HepG2 (cell line): ENCODE measurements around the gene FNDC10. TPM values are rescaled to one million over a fixed set of nuclear protein-coding genes. Genes with fewer than 3 reads are reported as not detected.

ENCODE experiments used
- ATAC-seq: fragments of 200-7000 bp; cut with Tn5 transposase; 3 replicates; pipeline ENCODE4 v1.9.1; 2020; ENCODE audit warnings: mild to moderate bottlenecking, moderate library complexity
- BruUV-seq: library from RNA; stranded (reverse); fragments of 400-500 nt; replicated peaks from 2 replicates; lab custom pipeline; 2021; lab: Mats Ljungman, UMichigan
- CTCF ChIA-PET: fragments of 300-600 bp; formaldehyde crosslinking; extraction: SDS; loops from one replicate; lab custom pipeline; 2021; ENCODE audit warnings: low total read pairs, inconsistent platforms, low intra/inter-chr PET ratio; lab: Yijun Ruan, JAX
- POLR2A ChIA-PET: fragments of 350-600 bp; sonication (Branson Sonifier 250); formaldehyde crosslinking; loops from one replicate; lab custom pipeline; 2020; ENCODE audit warnings: antibody characterized with exemption, inconsistent platforms; lab: Yijun Ruan, JAX
- DNase-seq: peaks from one replicate; pipeline ENCODE4 v3.0.0-alpha.2; 2015; ENCODE audit warnings: low spot score
- FAIRE-seq: peaks from 3 replicates; lab custom pipeline; 2011; peaks lifted over from hg19 to GRCh38; lab: Jason Lieb, UNC
- H2AFZ ChIP-seq: one replicate; pipeline ENCODE4 v1.6.1; 2011; ENCODE audit warnings: low read length, inconsistent platforms
- H3K27ac ChIP-seq: fragments of 300-600 bp; 3 replicates; pipeline ENCODE4 v1.8.0; 2011; ENCODE audit warnings: mixed run types, mild to moderate bottlenecking, mixed read lengths, low read length, inconsistent platforms; ENCODE audit not compliant: insufficient read depth; ENCODE audit errors: extremely low read length
- H3K27me3 ChIP-seq, 2 experiments: fragments of 200-600 bp in 1 of 2; 2 replicates in 1 of 2; 3 replicates in 1 of 2; pipeline versions ENCODE4 v1.6.0 to v1.8.0; 2011; ENCODE audit warnings: low read length in 2 of 2, mild to moderate bottlenecking in 2 of 2, moderate library complexity in 2 of 2, inconsistent platforms in 1 of 2; ENCODE audit not compliant: insufficient read depth in 2 of 2, control insufficient read depth in 1 of 2
- H3K36me3 ChIP-seq, 2 experiments: fragments of 200-600 bp in 1 of 2; replicated peaks in 1 of 2; 2 replicates in 1 of 2; 3 replicates in 1 of 2; pipeline versions ENCODE4 v1.5.1 to v1.8.0; 2011; ENCODE audit warnings: low read length in 2 of 2, inconsistent platforms in 1 of 2; ENCODE audit not compliant: insufficient read depth in 2 of 2, control insufficient read depth in 1 of 2
- H3K4me1 ChIP-seq: 2 replicates; pipeline ENCODE4 v1.5.1; 2012; ENCODE audit warnings: low read length, inconsistent platforms; ENCODE audit not compliant: insufficient read depth
- H3K4me2 ChIP-seq: 2 replicates; pipeline ENCODE4 v1.6.0; 2011; ENCODE audit warnings: low read depth, low read length, inconsistent platforms
- H3K4me3 ChIP-seq, 3 experiments: fragments of 200-600 bp in 1 of 3; sonication (generic), shearing (Covaris generic) in 1 of 3; replicated peaks in 1 of 3; 2 replicates each; pipeline ENCODE4 v1.5.1; 2011 to 2016; ENCODE audit warnings: low read length in 3 of 3, inconsistent platforms in 2 of 3, low read depth in 2 of 3, mild to moderate bottlenecking in 2 of 3, control low read depth in 1 of 3, mixed read lengths in 1 of 3; ENCODE audit not compliant: insufficient read depth in 1 of 3
- H3K79me2 ChIP-seq: one replicate; pipeline ENCODE4 v1.6.1; 2011; ENCODE audit warnings: low read length, inconsistent platforms; ENCODE audit not compliant: insufficient read depth
- H3K9ac ChIP-seq: 2 replicates; pipeline ENCODE4 v1.6.0; 2011; ENCODE audit warnings: mild to moderate bottlenecking, low read depth, low read length, inconsistent platforms; ENCODE audit not compliant: insufficient read depth
- H3K9me3 ChIP-seq: 2 replicates; pipeline ENCODE4 v1.5.1; 2012; ENCODE audit warnings: mild to moderate bottlenecking, low read length
- H4K20me1 ChIP-seq: 2 replicates; pipeline ENCODE4 v1.6.0; 2011; ENCODE audit warnings: inconsistent platforms, mild to moderate bottlenecking, low read length, moderate library complexity; ENCODE audit not compliant: insufficient read depth
- FLYWCH1 ChIP-seq: sonication (generic); formaldehyde crosslinking; IDR thresholded peaks from 2 replicates; pipeline ENCODE4 v1.8.1; 2023; ENCODE audit warnings: mild to moderate bottlenecking, missing genetic modification reagents
- GATAD2A ChIP-seq: IDR thresholded peaks from 2 replicates; pipeline ENCODE4 v1.6.1; 2016
- GZF1 ChIP-seq: sonication (generic); formaldehyde crosslinking; IDR thresholded peaks from 2 replicates; pipeline ENCODE4 v1.5.1; 2020; ENCODE audit warnings: mild to moderate bottlenecking, missing genetic modification reagents
- LCORL ChIP-seq, 2 experiments: fragments of 450-650 bp in 1 of 2; sonication (generic) in 1 of 2; formaldehyde crosslinking in 1 of 2; IDR thresholded peaks; 2 replicates each; pipeline versions ENCODE4 v1.5.0 to v1.6.1; 2017 to 2020; ENCODE audit warnings: antibody characterized with exemption in 1 of 2, missing genetic modification reagents in 1 of 2
- NFYB ChIP-seq: sonication (generic); formaldehyde crosslinking; IDR thresholded peaks from 2 replicates; pipeline ENCODE4 v1.4.0; 2020; ENCODE audit warnings: missing genetic modification reagents
- PHF20 ChIP-seq: sonication (generic); formaldehyde crosslinking; IDR thresholded peaks from 2 replicates; pipeline ENCODE4 v1.5.0; 2020; ENCODE audit warnings: mild to moderate bottlenecking, missing genetic modification reagents
- RBM39 ChIP-seq: fragments of 200-400 bp; formaldehyde crosslinking; IDR thresholded peaks from one replicate; pipeline ENCODE4 v1.6.1; 2018; ENCODE audit warnings: antibody characterized with exemption, mild to moderate bottlenecking, low read depth, low read length; ENCODE audit not compliant: poor library complexity, severe bottlenecking
- TFDP1 ChIP-seq: IDR thresholded peaks from 2 replicates; pipeline ENCODE4 v1.6.1; 2016; ENCODE audit warnings: missing compliant biosample characterization, missing genetic modification reagents, borderline replicate concordance
- ZNF329 ChIP-seq: sonication (generic); formaldehyde crosslinking; IDR thresholded peaks from 2 replicates; pipeline ENCODE4 v1.9.0; 2021; ENCODE audit warnings: low read depth, mild to moderate bottlenecking, missing genetic modification reagents
- ZNF441 ChIP-seq: sonication (generic); formaldehyde crosslinking; IDR thresholded peaks from 2 replicates; pipeline ENCODE4 v1.7.0; 2021; ENCODE audit warnings: missing genetic modification reagents, borderline replicate concordance
- ZNF446 ChIP-seq: sonication (generic); formaldehyde crosslinking; IDR thresholded peaks from 2 replicates; pipeline ENCODE4 v1.5.0; 2020; ENCODE audit warnings: mild to moderate bottlenecking, missing genetic modification reagents
- ZNF572 ChIP-seq: sonication (generic); formaldehyde crosslinking; IDR thresholded peaks from 2 replicates; pipeline ENCODE4 v1.5.1; 2020; ENCODE audit warnings: mild to moderate bottlenecking, missing genetic modification reagents
- WGBS: methylation state at CpG from one replicate; pipeline ENCODE4 v1.1.6; 2017; ENCODE audit warnings: low lambda C conversion rate; 5-methylcytosine and 5-hydroxymethylcytosine counted together
- in situ Hi-C: cut with HindIII; loops from 2 replicates; pipeline ENCODE4 v1.10.0; 2017; ENCODE audit warnings: low pct_unique_long_range_greater_than_20kb; ENCODE audit not compliant: extremely low pct_ligation_motif_present
- intact Hi-C: fragments of 100-400 bp; cut with micrococcal nuclease; formaldehyde crosslinking; loops from one replicate; pipeline ENCODE4 v1.10.0; 2022; ENCODE audit not compliant: unreplicated experiment
- polyA plus RNA-seq, 8 experiments: library from polyadenylated mRNA; depleted of rRNA in 3 of 8; stranded (reverse) in 7 of 8; unstranded in 1 of 8; fragments of >200 nt; fragmentation: Illumina TruSeq in 4 of 8; extraction: Trizol in 4 of 8; gene quantifications; 2 replicates each; pipeline versions ENCODE4 v1.2.1 to v1.2.3, GENCODE V29; 2011 to 2016; ENCODE audit warnings: low read depth in 4 of 8, missing spikeins in 1 of 8, mixed read lengths in 1 of 8; ENCODE audit not compliant: insufficient read depth in 1 of 8
- total RNA-seq, 5 experiments: library from RNA; depleted of rRNA; stranded (reverse); fragments of >200 nt; fragmentation: Illumina TruSeq; extraction: Trizol; gene quantifications; 2 replicates each; pipeline ENCODE4 v1.2.3, GENCODE V29; 2016; ENCODE audit warnings: low read depth in 1 of 5

Gene FNDC10
- total and polyA plus RNA-seq, 2 of the 13 experiments (the other 11 are each of a cell fraction or from before 2014, with no cell fraction given), result 2.2 to 2.5 TPM

DNA sequence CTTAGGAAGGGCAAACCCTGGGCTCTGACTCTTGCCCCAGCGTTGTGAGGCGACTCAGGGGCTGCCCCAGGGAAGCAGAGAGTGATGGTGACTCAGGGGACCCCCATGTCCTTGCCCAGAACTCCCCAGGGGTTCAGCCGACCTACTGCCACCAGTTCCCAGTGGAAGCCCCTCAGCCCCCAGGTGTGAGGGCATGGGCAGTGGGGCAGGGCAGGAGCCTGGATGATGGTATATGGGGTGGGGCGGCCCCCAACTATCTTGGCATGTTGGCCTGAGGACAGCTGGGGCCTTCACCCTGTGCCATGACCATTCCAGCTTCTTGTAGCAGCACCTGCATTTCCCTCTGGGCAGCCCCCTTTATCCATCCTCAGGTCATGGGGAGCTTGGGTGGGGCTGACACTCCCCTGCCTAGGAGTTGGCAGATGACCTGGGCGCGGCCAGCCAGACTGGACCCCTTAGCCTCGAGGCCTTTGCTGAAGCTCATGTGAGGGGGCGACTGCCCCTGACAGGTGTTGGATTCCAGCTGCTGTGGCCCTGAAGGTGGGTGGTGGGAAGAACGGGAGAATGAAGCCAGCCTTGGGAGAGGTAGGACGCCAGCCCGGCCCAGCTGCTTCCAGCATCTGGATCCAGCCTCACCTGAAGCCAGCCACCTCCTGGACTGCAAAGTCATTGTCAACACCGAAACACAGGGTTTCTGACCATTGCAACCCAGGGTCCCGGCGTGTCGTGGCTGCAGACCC is 1.8 kb upstream of the FNDC10 start:
- Histone ChIP-seq H3K4me2 (peak overlapping the region; percentile 76; the same call in 1 of the 2 replicates), H3K4me3 (peak overlapping the region in 2 of 3 experiments; percentile 21 to 70; a peak in 1 of 6 replicates), H2AFZ (no peak overlapping the region), H3K9me3 (no peaks in the 10 kb centered on the region), H3K27ac (no peak overlapping the region), H3K79me2 (no peaks in the 10 kb centered on the region), H4K20me1 (no peaks in the 10 kb centered on the region), H3K4me1 (peaks cover 52% of the 10 kb centered on the region), H3K27me3 (peaks cover 6 to 13% of the 10 kb centered on the region in 2 experiments), H3K9ac (no peak overlapping the region), H3K36me3 (no peaks in the 10 kb centered on the region)
- POLR2A ChIA-PET, result interaction anchor here (1.1 kb wide), 1 partner anchor 12 kb away, joined by 3 read pairs; no protein-coding TSS in a partner anchor
- intact Hi-C loops (no loop called here), in situ Hi-C loops (no loop called here)
- TF ChIP-seq LCORL (IDR thresholded peaks at IDR 0.05), result no peak
- no peak for TF ChIP-seq LCORL (CRISPR knock-in tag; IDR thresholded peaks at IDR 0.05)
- TF ChIP-seq TFDP1, result no peak
- no peak for TF ChIP-seq FLYWCH1 (CRISPR knock-in tag)
- TF ChIP-seq PHF20, result no peak
- TF ChIP-seq ZNF446 (CRISPR knock-in tag), result no peak
- TF ChIP-seq ZNF572, result 0 out of 2 replicates have a peak, but pooled peaks have one; percentile 2
- TF ChIP-seq GATAD2A (CRISPR knock-in tag), result no peak
- TF ChIP-seq RBM39, result peak; percentile 12
- TF ChIP-seq GZF1, result no peak
- TF ChIP-seq NFYB (CRISPR knock-in tag), result no peak
- TF ChIP-seq ZNF329 (CRISPR knock-in tag), result peak; percentile 99
- no peak for TF ChIP-seq ZNF441 (CRISPR knock-in tag)
- ATAC-seq, result no peak
- no peak for DNase-seq
- WGBS, result 64% methylated on average over 5 of the region's 15 CpGs
- FAIRE-seq, result no peak
- CTCF ChIA-PET, result no interaction called here
- BruUV-seq, result no TSS peak
